GM12878 (cell line): ENCODE results near the gene RBM44. TPM values are rescaled to one million over a fixed set of nuclear protein-coding genes. Genes with fewer than 3 reads are reported as not detected.

Experiments used
- ATAC-seq: fragments of 200-7000 bp; cut with Tn5 transposase; 3 replicates; pipeline ENCODE4 v1.9.1; 2020; ENCODE audit warnings: mild to moderate bottlenecking, moderate library complexity
- BruUV-seq: library from RNA; stranded (reverse); fragments of 400-500 nt; replicated peaks from 2 replicates; lab custom pipeline; 2021; lab: Mats Ljungman, UMichigan
- CTCF ChIA-PET: fragments of 300-600 bp; sonication (Branson Sonifier 250); formaldehyde crosslinking; extraction: SDS; loops from one replicate; lab custom pipeline; 2021; ENCODE audit warnings: inconsistent platforms; lab: Yijun Ruan, JAX
- POLR2A ChIA-PET: fragments of 350-600 bp; formaldehyde crosslinking; extraction: SDS; loops from one replicate; lab custom pipeline; 2021; ENCODE audit warnings: inconsistent platforms; lab: Charles Lee
- RAD21 ChIA-PET: fragments of 300-600 bp; sonication (Branson Sonifier 250); formaldehyde crosslinking; loops from one replicate; lab custom pipeline; 2023; ENCODE audit warnings: antibody characterized with exemption; ENCODE audit not compliant: unreplicated experiment; lab: Charles Lee
- SMC1A ChIA-PET: fragments of 300-600 bp; sonication (Branson Sonifier 250); formaldehyde crosslinking; loops from one replicate; lab custom pipeline; 2023; ENCODE audit not compliant: unreplicated experiment, uncharacterized antibody; lab: Charles Lee
- DNase-seq: peaks from one replicate; pipeline ENCODE4 v3.0.0-alpha.2; 2011; ENCODE audit warnings: low read depth, low spot score
- FAIRE-seq: peaks from 3 replicates; lab custom pipeline; 2011; peaks lifted over from hg19 to GRCh38; lab: Jason Lieb, UNC
- H2AFZ ChIP-seq: 2 replicates; pipeline ENCODE4 v1.6.0; 2011; ENCODE audit warnings: low read depth, low read length, control low read depth; ENCODE audit not compliant: control insufficient read depth
- H3K27ac ChIP-seq: 2 replicates; pipeline ENCODE4 v1.5.1; 2011; ENCODE audit warnings: control low read depth; ENCODE audit not compliant: control insufficient read depth, insufficient read depth
- H3K27me3 ChIP-seq, 2 experiments: replicated peaks in 1 of 2; 2 replicates each; pipeline versions ENCODE4 v1.6.0 to v1.6.1; 2011; ENCODE audit warnings: low read length in 1 of 2; ENCODE audit not compliant: control insufficient read depth in 2 of 2, insufficient read depth in 2 of 2
- H3K36me3 ChIP-seq, 2 experiments: 2 replicates each; pipeline ENCODE4 v1.5.1; 2011; ENCODE audit warnings: low read length in 1 of 2; ENCODE audit not compliant: control insufficient read depth in 2 of 2, insufficient read depth in 2 of 2
- H3K4me1 ChIP-seq: 2 replicates; pipeline ENCODE4 v1.6.1; 2011; ENCODE audit warnings: mild to moderate bottlenecking, low read length, moderate library complexity, mixed read lengths; ENCODE audit not compliant: control insufficient read depth, insufficient read depth
- H3K4me2 ChIP-seq: 2 replicates; pipeline ENCODE4 v1.6.0; 2011; ENCODE audit warnings: control low read depth; ENCODE audit not compliant: control insufficient read depth, insufficient read depth
- H3K4me3 ChIP-seq: fragments of 200-600 bp; sonication (generic); 2 replicates; pipeline ENCODE4 v1.5.1; 2016
- H3K79me2 ChIP-seq: 2 replicates; pipeline ENCODE4 v1.6.0; 2011; ENCODE audit warnings: low read length; ENCODE audit not compliant: control insufficient read depth, insufficient read depth
- H3K9ac ChIP-seq: 2 replicates; pipeline ENCODE4 v1.8.0; 2011; ENCODE audit warnings: low read length, control low read depth, mixed read lengths; ENCODE audit not compliant: control insufficient read depth, insufficient read depth
- H3K9me3 ChIP-seq: replicated peaks from 3 replicates; pipeline ENCODE4 v1.5.1; 2011; ENCODE audit warnings: mild to moderate bottlenecking, low read length; ENCODE audit not compliant: control insufficient read depth, insufficient read depth
- H4K20me1 ChIP-seq: 2 replicates; pipeline ENCODE4 v1.6.0; 2011; ENCODE audit not compliant: control insufficient read depth, insufficient read depth
- CUX1 ChIP-seq: IDR thresholded peaks from 2 replicates; pipeline ENCODE4 v1.6.1; 2012; ENCODE audit warnings: improper control_type of control experiment, low read depth, low read length; ENCODE audit not compliant: insufficient replicate concordance
- ELK1 ChIP-seq: IDR thresholded peaks from 2 replicates; pipeline ENCODE4 v1.6.1; 2012; ENCODE audit warnings: low read depth, low read length, improper control_type of control experiment
- HDGF ChIP-seq: fragments of 450-650 bp; IDR thresholded peaks from 2 replicates; pipeline ENCODE4 v1.6.1; 2016; ENCODE audit warnings: antibody characterized with exemption
- MEF2B ChIP-seq: fragments of 450-650 bp; IDR thresholded peaks from 2 replicates; pipeline ENCODE4 v1.6.1; 2018; ENCODE audit warnings: mild to moderate bottlenecking, moderate library complexity; ENCODE audit not compliant: partially characterized antibody, poor library complexity, severe bottlenecking
- PAX5 ChIP-seq: IDR thresholded peaks from 2 replicates; pipeline ENCODE4 v1.6.1; 2011; ENCODE audit warnings: low read depth, low read length, borderline replicate concordance
- RFX5 ChIP-seq: IDR thresholded peaks from 2 replicates; pipeline ENCODE4 v1.6.1; 2011; ENCODE audit warnings: low read depth, low read length, improper control_type of control experiment
- SMAD5 ChIP-seq: IDR thresholded peaks from 2 replicates; pipeline ENCODE4 v1.6.1; 2016; ENCODE audit warnings: antibody characterized with exemption, low read depth
- TCF3 ChIP-seq: IDR thresholded peaks from 2 replicates; pipeline ENCODE4 v1.6.1; 2012; ENCODE audit warnings: low read depth, mild to moderate bottlenecking, low read length, borderline replicate concordance; ENCODE audit not compliant: insufficient read depth
- WRNIP1 ChIP-seq: IDR thresholded peaks from 2 replicates; pipeline ENCODE4 v1.6.1; 2011; ENCODE audit warnings: low read depth, low read length, improper control_type of control experiment, borderline replicate concordance
- WGBS: methylation state at CpG from one replicate; pipeline ENCODE4 v1.1.6; 2016; ENCODE audit warnings: low lambda C conversion rate; ENCODE audit not compliant: insufficient replicate concordance, insufficient coverage; ENCODE audit errors: missing lambda C conversion rate; 5-methylcytosine and 5-hydroxymethylcytosine counted together
- in situ Hi-C: fragments of 300-500 bp; cut with MboI; formaldehyde crosslinking; loops from 9 replicates; pipeline ENCODE4 v1.14.3; 2018; ENCODE audit warnings: mixed read lengths
- intact Hi-C: fragments of 100-400 bp; cut with micrococcal nuclease; formaldehyde crosslinking; loops from one replicate; pipeline ENCODE4 v1.14.2; 2022; ENCODE audit not compliant: unreplicated experiment
- polyA plus RNA-seq, 11 experiments: library from polyadenylated mRNA; depleted of rRNA in 4 of 11; unstranded in 6 of 11; stranded (reverse) in 5 of 11; fragments of >200 nt; fragmentation: Nextera tagmentation in 4 of 11; fragmentation: Illumina TruSeq in 1 of 11; extraction: Ambion mirVana in 4 of 11; extraction: Trizol in 1 of 11; gene quantifications; 1 replicate in 1 of 11; 2 replicates in 10 of 11; pipeline versions ENCODE4 v1.2.1 to v1.2.3, GENCODE V29; 2011 to 2016; ENCODE audit warnings: inconsistent platforms in 2 of 11, missing spikeins in 2 of 11, low read depth in 1 of 11
- total RNA-seq, 4 experiments: library from RNA; depleted of rRNA in 3 of 4; stranded (reverse); fragments of >200 nt in 3 of 4; fragmentation: Illumina TruSeq in 1 of 4; extraction: Trizol in 1 of 4; gene quantifications; 2 replicates each; pipeline versions ENCODE4 v1.2.1 to v1.2.3, GENCODE V29; 2013 to 2021

Gene RBM44
- total and polyA plus RNA-seq, 10 of the 15 experiments (the other 5 are each of a cell fraction or from before 2014, with no cell fraction given): 0.14 to 1.4 (median 0.62) TPM; not detected in 1

GRCh38 chr2:237827421-237827987, 28.9 kb downstream of the RBM44 start:
- no TSS peak for BruUV-seq
- H3K4me1 ChIP-seq: no peaks in the 10 kb centered on the region
- H3K27me3 ChIP-seq: no peaks in the 10 kb centered on the region
- H3K27ac ChIP-seq: no peak overlapping the region
- no peaks in the 10 kb centered on the region for H4K20me1 ChIP-seq
- H3K36me3 ChIP-seq: no peaks in the 10 kb centered on the region
- ChIA-PET RAD21 (interaction anchor here (0.7 to 1.3 kb wide), 3 partner anchors 8 to 256 kb away, joined by 3 read pairs; no protein-coding TSS in a partner anchor), POLR2A (no interaction called here), CTCF (interaction anchor here (1.1 to 1.5 kb wide), 2 partner anchors 85 to 436 kb away, joined by 3 to 5 read pairs; no protein-coding TSS in a partner anchor), SMC1A (interaction anchor here (1.0 to 2.1 kb wide), 6 partner anchors 7 to 141 kb away, joined by 3 to 10 read pairs (median 5); no protein-coding TSS in a partner anchor)
- H3K4me2 ChIP-seq: no peak overlapping the region
- H3K4me3 ChIP-seq: no peak overlapping the region
- in situ Hi-C loops (no loop called here), intact Hi-C loops (no loop called here)
- H3K9me3 ChIP-seq: no peaks in the 10 kb centered on the region
- H2AFZ ChIP-seq: no peak overlapping the region
- TF ChIP-seq TCF3 (no peak), RFX5 (no peak), SMAD5 (no peak), PAX5 (no peak)
- DNase-seq (no peak), FAIRE-seq (no peak), ATAC-seq (no peak)
- H3K9ac ChIP-seq: no peak overlapping the region
- H3K79me2 ChIP-seq: no peaks in the 10 kb centered on the region
- WGBS: 85% methylated on average over 3 of the region's 3 CpGs

- H3K4me1 ChIP-seq: no peaks in the 10 kb centered on the region
- ChIA-PET POLR2A (interaction anchor here (0.6 to 1.1 kb wide), 2 partner anchors 16 to 238 kb away, joined by 3 read pairs; no protein-coding TSS in a partner anchor), RAD21 (no interaction called here), SMC1A (interaction anchor here (1.6 kb wide), 1 partner anchor 21 kb away, joined by 4 read pairs; no protein-coding TSS in a partner anchor), CTCF (interaction anchor here (0.9 to 1.6 kb wide), 3 partner anchors 8 to 258 kb away, joined by 3 to 4 read pairs (median 3); no protein-coding TSS in a partner anchor)
- H3K79me2 ChIP-seq: no peaks in the 10 kb centered on the region
- BruUV-seq: no TSS peak
- no peaks in the 10 kb centered on the region for H3K27me3 ChIP-seq
- H4K20me1 ChIP-seq: no peaks in the 10 kb centered on the region
- no peaks in the 10 kb centered on the region for H3K9me3 ChIP-seq
- no peak for DNase-seq
- no peaks in the 10 kb centered on the region for H3K36me3 ChIP-seq
- in situ Hi-C loops (no loop called here), intact Hi-C loops (no loop called here)
- WGBS: 63% methylated on average over 2 of the region's 2 CpGs
- no peak overlapping the region for H3K4me2 ChIP-seq
- H3K9ac ChIP-seq: no peak overlapping the region
- no peak for FAIRE-seq
- H3K27ac ChIP-seq: no peak overlapping the region
- no peak overlapping the region for H3K4me3 ChIP-seq
- peak; percentile 37; the same call in 2 of the 3 replicates for ATAC-seq
- no peak overlapping the region for H2AFZ ChIP-seq
- peak; percentile 17 for TF ChIP-seq MEF2B
- TF ChIP-seq ELK1: no peak
- no peak for TF ChIP-seq WRNIP1
- TF ChIP-seq HDGF: no peak
- no peak for TF ChIP-seq CUX1
These were observed 31.9 kb downstream of the RBM44 start for GRCh38 chr2:237830522-237830921.
